HCT116 (cell line): ENCODE data around the gene PHACTR4. TPM values are rescaled to one million over a fixed set of nuclear protein-coding genes. Genes with fewer than 3 reads are reported as not detected.

Experiments
- ATAC-seq: fragments of 200-7000 bp; cut with Tn5 transposase; 2 replicates; pipeline ENCODE4 v1.9.1; 2020; ENCODE audit warnings: mild to moderate bottlenecking, moderate library complexity
- BruUV-seq: library from RNA; stranded (reverse); fragments of 400-500 nt; replicated peaks from 2 replicates; lab custom pipeline; 2021; lab: Mats Ljungman, UMichigan
- CTCF ChIA-PET: fragments of 300-600 bp; sonication (Branson Sonifier 250); formaldehyde crosslinking; loops from one replicate; lab custom pipeline; 2021; ENCODE audit warnings: antibody characterized with exemption; lab: Charles Lee
- POLR2A ChIA-PET: fragments of 300-600, 350-600 bp; sonication (Branson Sonifier 250); formaldehyde crosslinking; loops from one replicate; lab custom pipeline; 2021; ENCODE audit warnings: antibody characterized with exemption; lab: Charles Lee
- RAD21 ChIA-PET, 2 experiments: fragments of 300-600 bp; sonication (Branson Sonifier 250); formaldehyde crosslinking; loops; one replicate each; lab custom pipeline; 2023; ENCODE audit warnings: low total read pairs in 2 of 2; ENCODE audit not compliant: uncharacterized antibody in 2 of 2, unreplicated experiment in 2 of 2, low non-redundant PET in 1 of 2; lab: Charles Lee
- DNase-seq: peaks from one replicate; pipeline ENCODE4 v3.0.0-alpha.2; 2010; ENCODE audit warnings: low read depth, low spot score
- H2AFZ ChIP-seq: fragments of 200-600 bp; shearing (Covaris generic), sonication (generic); 2 replicates; pipeline ENCODE4 v1.6.1; 2017; ENCODE audit warnings: low read depth, mixed run types, mixed read lengths, antibody characterized with exemption, low read length; ENCODE audit not compliant: poor library complexity, severe bottlenecking
- H3K27ac ChIP-seq: 2 replicates; pipeline ENCODE4 v1.5.1; 2012; ENCODE audit warnings: low read depth, low read length
- H3K27me3 ChIP-seq: fragments of 200-600 bp; sonication (generic); 2 replicates; pipeline ENCODE4 v1.6.1; 2016; ENCODE audit warnings: mixed run types, low read length, mixed read lengths; ENCODE audit not compliant: insufficient read depth
- H3K36me3 ChIP-seq, 2 experiments: fragments of 200-500 bp in 1 of 2; fragments of 200-600 bp in 1 of 2; sonication (Bioruptor generic) in 1 of 2; sonication (generic) in 1 of 2; 2 replicates each; pipeline versions ENCODE4 v1.5.1 to v1.6.1; 2014 to 2016; ENCODE audit warnings: low read length in 2 of 2, inconsistent platforms in 1 of 2, mixed read lengths in 1 of 2, mixed run types in 1 of 2; ENCODE audit not compliant: insufficient read depth in 2 of 2, control insufficient read depth in 1 of 2
- H3K4me1 ChIP-seq, 2 experiments: fragments of 200-600 bp in 1 of 2; sonication (generic) in 1 of 2; 2 replicates each; pipeline versions ENCODE4 v1.5.1 to v1.6.1; 2012 to 2017; ENCODE audit warnings: low read length in 2 of 2, inconsistent platforms in 1 of 2, mild to moderate bottlenecking in 1 of 2, mixed read lengths in 1 of 2, mixed run types in 1 of 2, moderate library complexity in 1 of 2; ENCODE audit not compliant: insufficient read depth in 2 of 2, control insufficient read depth in 1 of 2
- H3K4me2 ChIP-seq: fragments of 200-600 bp; sonication (generic); 2 replicates; pipeline ENCODE4 v1.6.1; 2017; ENCODE audit warnings: mixed run types, low read length, mixed read lengths
- H3K4me3 ChIP-seq, 2 experiments: fragments of 200-600 bp in 1 of 2; sonication (generic) in 1 of 2; replicated peaks in 1 of 2; 2 replicates each; pipeline ENCODE4 v1.5.1; 2011 to 2016; ENCODE audit warnings: low read length in 2 of 2, control low read depth in 1 of 2, low read depth in 1 of 2, mild to moderate bottlenecking in 1 of 2, mixed read lengths in 1 of 2, mixed run types in 1 of 2
- H3K79me2 ChIP-seq: fragments of 200-600 bp; sonication (generic); 2 replicates; pipeline ENCODE4 v1.6.1; 2017; ENCODE audit warnings: mild to moderate bottlenecking, mixed run types, low read length, moderate library complexity, mixed read lengths; ENCODE audit not compliant: insufficient read depth
- H3K9ac ChIP-seq: fragments of 200-600 bp; sonication (generic); 2 replicates; pipeline ENCODE4 v1.6.1; 2016; ENCODE audit warnings: low read length, mixed read lengths
- H3K9me2 ChIP-seq: fragments of 200-600 bp; sonication (generic), shearing (Covaris generic); 2 replicates; pipeline ENCODE4 v1.6.1; 2017; ENCODE audit warnings: mixed run types, mild to moderate bottlenecking, moderate library complexity; ENCODE audit not compliant: insufficient read depth
- H3K9me3 ChIP-seq, 2 experiments: fragments of 200-500 bp in 1 of 2; fragments of 200-600 bp in 1 of 2; sonication (Bioruptor generic) in 1 of 2; sonication (generic) in 1 of 2; 2 replicates each; pipeline ENCODE4 v1.6.1; 2014 to 2017; ENCODE audit warnings: low read length in 2 of 2, mixed read lengths in 2 of 2, inconsistent platforms in 1 of 2, low read depth in 1 of 2, mild to moderate bottlenecking in 1 of 2, mixed run types in 1 of 2, moderate library complexity in 1 of 2; ENCODE audit not compliant: control insufficient read depth in 1 of 2, insufficient read depth in 1 of 2
- H4K20me1 ChIP-seq: fragments of 200-600 bp; sonication (generic), shearing (Covaris generic); 2 replicates; pipeline ENCODE4 v1.6.1; 2017; ENCODE audit warnings: mixed run types, mild to moderate bottlenecking, moderate library complexity; ENCODE audit not compliant: insufficient read depth
- ATF3 ChIP-seq: IDR thresholded peaks from 2 replicates; pipeline ENCODE4 v1.6.1; 2012
- CEBPB ChIP-seq: IDR thresholded peaks from 2 replicates; pipeline ENCODE4 v1.6.1; 2012; ENCODE audit warnings: low read depth
- CTCF ChIP-seq, 3 experiments: fragments of 200-600 bp in 1 of 3; sonication (generic) in 1 of 3; IDR thresholded peaks in 2 of 3; conservative IDR thresholded peaks in 1 of 3; 2 replicates each; pipeline ENCODE4 v1.5.1; 2012 to 2017; ENCODE audit warnings: low read depth in 2 of 3, low read length in 2 of 3, antibody characterized with exemption in 1 of 3, borderline replicate concordance in 1 of 3, control low read depth in 1 of 3, mild to moderate bottlenecking in 1 of 3, mixed read lengths in 1 of 3, mixed run types in 1 of 3, moderate library complexity in 1 of 3; ENCODE audit not compliant: insufficient read depth in 1 of 3
- EGR1 ChIP-seq: IDR thresholded peaks from 2 replicates; pipeline ENCODE4 v1.6.1; 2012; ENCODE audit warnings: low read depth
- ELF1 ChIP-seq: IDR thresholded peaks from 2 replicates; pipeline ENCODE4 v1.6.1; 2012; ENCODE audit warnings: low read depth, borderline replicate concordance
- EZH2 ChIP-seq: fragments of 200-600 bp; sonication (generic); IDR thresholded peaks from 2 replicates; pipeline ENCODE4 v1.6.1; 2017; ENCODE audit warnings: antibody characterized with exemption, mixed run types
- EZH2phosphoT487 ChIP-seq: fragments of 200-600 bp; IDR thresholded peaks from 2 replicates; pipeline ENCODE4 v1.6.1; 2018; ENCODE audit warnings: antibody characterized with exemption, borderline replicate concordance
- JUND ChIP-seq: IDR thresholded peaks from 2 replicates; pipeline ENCODE4 v1.6.1; 2012
- POLR2A ChIP-seq: IDR thresholded peaks from 2 replicates; pipeline ENCODE4 v1.7.0; 2011; ENCODE audit warnings: borderline replicate concordance; ENCODE audit not compliant: insufficient read depth, insufficient read length; ENCODE audit errors: extremely low read depth
- POLR2AphosphoS5 ChIP-seq: IDR thresholded peaks from 2 replicates; pipeline ENCODE4 v1.6.1; 2011; ENCODE audit warnings: mild to moderate bottlenecking, low read depth, low read length, moderate library complexity
- REST ChIP-seq: IDR thresholded peaks from 2 replicates; pipeline ENCODE4 v1.6.1; 2012; ENCODE audit warnings: low read depth
- SIN3A ChIP-seq: IDR thresholded peaks from 2 replicates; pipeline ENCODE4 v1.6.1; 2012; ENCODE audit warnings: low read depth
- SP1 ChIP-seq: IDR thresholded peaks from 2 replicates; pipeline ENCODE4 v1.6.1; 2012; ENCODE audit warnings: low read depth
- SRF ChIP-seq: IDR thresholded peaks from 2 replicates; pipeline ENCODE4 v1.6.1; 2012; ENCODE audit warnings: low read depth
- TCF7L2 ChIP-seq: IDR thresholded peaks from 2 replicates; pipeline ENCODE4 v1.7.0; 2011; ENCODE audit warnings: borderline replicate concordance, inconsistent platforms; ENCODE audit not compliant: insufficient read depth, insufficient read length; ENCODE audit errors: extremely low read depth
- YY1 ChIP-seq: IDR thresholded peaks from 2 replicates; pipeline ENCODE4 v1.6.1; 2011; ENCODE audit warnings: low read length, low read depth, moderate library complexity, mild to moderate bottlenecking; ENCODE audit not compliant: insufficient replicate concordance; ENCODE audit errors: extremely low read depth
- ZBTB33 ChIP-seq: IDR thresholded peaks from 2 replicates; pipeline ENCODE4 v1.6.1; 2011; ENCODE audit warnings: mild to moderate bottlenecking, low read length, moderate library complexity; ENCODE audit not compliant: insufficient replicate concordance; ENCODE audit errors: extremely low read depth
- ZFX ChIP-seq: fragments of 450-650 bp; IDR thresholded peaks from 2 replicates; pipeline ENCODE4 v1.6.1; 2017
- ZNF274 ChIP-seq: fragments of 200-500 bp; sonication (Bioruptor generic); IDR thresholded peaks from 2 replicates; pipeline ENCODE4 v1.6.1; 2014; ENCODE audit warnings: mild to moderate bottlenecking, low read depth, low read length, inconsistent platforms
- intact Hi-C: fragments of 100-400 bp; cut with micrococcal nuclease; formaldehyde crosslinking; loops from 2 replicates; pipeline ENCODE4 v1.10.0; 2022
- total RNA-seq: library from RNA; stranded (reverse); gene quantifications from one replicate; pipeline ENCODE4 v1.2.1, GENCODE V29; 2021; ENCODE audit not compliant: unreplicated experiment

Gene PHACTR4
- total RNA-seq, 1 experiment from 2014 or later: 36.0 TPM

GRCh38 chr1:28521502-28522164, 152.1 kb downstream of the PHACTR4 start:
- Histone ChIP-seq H3K79me2 (peaks cover 87% of the 10 kb centered on the region), H3K27ac (peak overlapping the region; percentile 28; the same call in 1 of the 2 replicates), H2AFZ (no peak overlapping the region), H3K9me3 (no peaks in the 10 kb centered on the region), H4K20me1 (0 out of 2 replicates have a peak, but pooled peaks cover 3% of the 10 kb centered on the region), H3K4me1 (peaks cover 40 to 87% of the 10 kb centered on the region in 2 experiments), H3K9me2 (no peaks in the 10 kb centered on the region), H3K4me2 (peak overlapping the region; percentile 26; the same call in 1 of the 2 replicates), H3K4me3 (no peak overlapping the region), H3K27me3 (no peaks in the 10 kb centered on the region), H3K36me3 (peaks cover 3 to 21% of the 10 kb centered on the region in 2 experiments; a peak in 3 of 4 replicates), H3K9ac (peak overlapping the region; percentile 24; the same call in 1 of the 2 replicates)
- BruUV-seq: no TSS peak
- ATAC-seq (no peak), DNase-seq (no peak)
- no peak for TF ChIP-seq ZFX
- TF ChIP-seq TCF7L2: no peak
- no peak for TF ChIP-seq ZNF274
- no peak for TF ChIP-seq SIN3A
- no peak for TF ChIP-seq JUND
- TF ChIP-seq POLR2AphosphoS5: no peak
- no peak for TF ChIP-seq SP1
- no peak for TF ChIP-seq CTCF (IDR thresholded peaks at IDR 0.05 in 2 of 3, conservative IDR thresholded peaks at IDR 0.05 in 1 of 3; ENCODE audit: borderline replicate concordance in 1 of 3, insufficient read depth in 1 of 3, low read depth in 2 of 3, low read length in 2 of 3)
- TF ChIP-seq EZH2phosphoT487: no peak
- TF ChIP-seq EZH2: no peak
- TF ChIP-seq ELF1: no peak
- TF ChIP-seq ATF3: no peak
- TF ChIP-seq POLR2A: no peak
- TF ChIP-seq ZBTB33: no peak
- no peak for TF ChIP-seq REST
- no peak for TF ChIP-seq EGR1
- TF ChIP-seq SRF: no peak
- no peak for TF ChIP-seq CEBPB
- no peak for TF ChIP-seq YY1
- intact Hi-C loops: no loop called here
- POLR2A ChIA-PET: interaction anchor here (0.7 kb wide), 1 partner anchor 151 kb away, joined by 4 read pairs; no protein-coding TSS in a partner anchor
- CTCF ChIA-PET: no interaction called here
- RAD21 ChIA-PET: no interaction called here
